Chondrocyte (in vitro differentiated cells): ENCODE results near the gene ZNF410. TPM values are rescaled to one million over a fixed set of nuclear protein-coding genes. Genes with fewer than 3 reads are reported as not detected.
"Not testable (repeated sequence)": the region's sequence is repeated elsewhere in the genome, so short reads cannot be mapped to it uniquely, and the experiment has no call there.

Source experiments
- DNase-seq: peaks from one replicate; pipeline ENCODE4 v3.0.0; 2021; ENCODE audit warnings: mixed read lengths, low spot score
- H3K27ac Mint-ChIP-seq: one replicate; pipeline ENCODE4 v1.8.0; 2021; ENCODE audit warnings: mild to moderate bottlenecking, moderate library complexity, mixed read lengths; ENCODE audit not compliant: unreplicated experiment
- H3K27me3 Mint-ChIP-seq: 2 replicates; pipeline ENCODE4 v1.8.0; 2021; ENCODE audit warnings: low read depth, mixed read lengths
- H3K36me3 Mint-ChIP-seq: 2 replicates; pipeline ENCODE4 v1.8.0; 2021; ENCODE audit warnings: low read depth, mixed read lengths
- H3K4me1 Mint-ChIP-seq: 2 replicates; pipeline ENCODE4 v1.8.0; 2021; ENCODE audit warnings: low read depth, mild to moderate bottlenecking, mixed read lengths
- H3K4me3 Mint-ChIP-seq: one replicate; pipeline ENCODE4 v1.8.0; 2021; ENCODE audit warnings: mild to moderate bottlenecking, moderate library complexity, mixed read lengths; ENCODE audit not compliant: unreplicated experiment
- H3K9me3 Mint-ChIP-seq: 2 replicates; pipeline ENCODE4 v1.8.0; 2021; ENCODE audit warnings: low read depth, mixed read lengths
- total RNA-seq: library from RNA; stranded (reverse); gene quantifications from 3 replicates; pipeline ENCODE4 v1.2.1, GENCODE V29; 2021
- TF ChIP-seq, protein P1 (sequence below): fragments of 200-600 bp; sonication (generic); IDR thresholded peaks from 2 replicates; pipeline ENCODE4 v1.5.0; 2021; ENCODE audit warnings: antibody characterized with exemption, mild to moderate bottlenecking, moderate library complexity

ZNF410 gene
- total RNA-seq, 1 donor from 2014 or later, result 34.8 TPM

DNA sequence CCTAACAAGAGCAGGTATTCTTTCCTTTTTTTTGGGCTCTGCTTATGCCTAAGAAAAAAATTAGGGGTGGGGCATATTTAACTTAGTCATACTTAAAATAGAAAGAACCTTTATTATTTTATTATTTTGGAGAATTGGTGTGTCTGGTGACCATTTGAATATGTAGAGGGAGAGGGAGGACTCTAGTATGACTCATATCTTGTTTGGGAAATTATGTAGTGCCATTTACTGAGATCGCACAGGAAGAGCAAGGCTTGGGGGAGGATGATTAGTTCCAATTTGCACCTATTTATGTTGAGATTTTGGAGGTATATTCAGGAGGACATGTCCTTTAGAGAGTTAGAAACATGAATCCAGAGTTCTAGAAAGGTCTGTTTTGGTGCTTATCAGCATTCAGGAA, 9.9 kb downstream of the ZNF410 start:
- no peak overlapping the region for H3K27ac Mint-ChIP-seq
- H3K36me3 Mint-ChIP-seq, result peaks cover 27% of the 10 kb centered on the region
- TF ChIP-seq, protein P1, sequence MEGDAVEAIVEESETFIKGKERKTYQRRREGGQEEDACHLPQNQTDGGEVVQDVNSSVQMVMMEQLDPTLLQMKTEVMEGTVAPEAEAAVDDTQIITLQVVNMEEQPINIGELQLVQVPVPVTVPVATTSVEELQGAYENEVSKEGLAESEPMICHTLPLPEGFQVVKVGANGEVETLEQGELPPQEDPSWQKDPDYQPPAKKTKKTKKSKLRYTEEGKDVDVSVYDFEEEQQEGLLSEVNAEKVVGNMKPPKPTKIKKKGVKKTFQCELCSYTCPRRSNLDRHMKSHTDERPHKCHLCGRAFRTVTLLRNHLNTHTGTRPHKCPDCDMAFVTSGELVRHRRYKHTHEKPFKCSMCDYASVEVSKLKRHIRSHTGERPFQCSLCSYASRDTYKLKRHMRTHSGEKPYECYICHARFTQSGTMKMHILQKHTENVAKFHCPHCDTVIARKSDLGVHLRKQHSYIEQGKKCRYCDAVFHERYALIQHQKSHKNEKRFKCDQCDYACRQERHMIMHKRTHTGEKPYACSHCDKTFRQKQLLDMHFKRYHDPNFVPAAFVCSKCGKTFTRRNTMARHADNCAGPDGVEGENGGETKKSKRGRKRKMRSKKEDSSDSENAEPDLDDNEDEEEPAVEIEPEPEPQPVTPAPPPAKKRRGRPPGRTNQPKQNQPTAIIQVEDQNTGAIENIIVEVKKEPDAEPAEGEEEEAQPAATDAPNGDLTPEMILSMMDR, result no peak
- no peaks in the 10 kb centered on the region for H3K4me1 Mint-ChIP-seq
- no peak for DNase-seq
- no peak overlapping the region for H3K4me3 Mint-ChIP-seq
- H3K9me3 Mint-ChIP-seq, result no peaks in the 10 kb centered on the region
- no peaks in the 10 kb centered on the region for H3K27me3 Mint-ChIP-seq

DNA sequence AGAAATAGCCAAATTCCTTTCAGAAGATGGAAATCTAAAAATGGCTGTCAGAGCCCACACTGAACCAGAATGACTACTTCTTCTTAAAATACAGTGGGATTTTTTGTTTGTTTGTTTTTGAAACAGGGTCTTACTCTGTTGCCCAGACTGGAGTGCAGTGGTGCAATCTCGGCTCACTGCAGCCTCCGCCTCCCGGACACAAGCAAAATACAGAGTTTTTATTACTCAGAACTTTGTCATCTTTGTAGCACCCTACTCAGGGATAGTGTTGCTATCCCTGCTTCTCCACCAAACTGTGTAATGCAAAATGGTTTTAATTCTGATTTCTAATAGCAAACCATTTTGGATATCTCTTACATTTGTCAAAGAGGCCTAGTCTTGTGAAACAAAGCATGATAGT, 16.4 kb downstream of the ZNF410 start:
- H3K36me3 Mint-ChIP-seq, result peaks cover 23% of the 10 kb centered on the region
- no peak for DNase-seq
- TF ChIP-seq, protein P1, result no peak
- no peak overlapping the region for H3K4me3 Mint-ChIP-seq
- H3K4me1 Mint-ChIP-seq, result no peaks in the 10 kb centered on the region
- no peaks in the 10 kb centered on the region for H3K27me3 Mint-ChIP-seq
- H3K27ac Mint-ChIP-seq, result peak overlapping the region; percentile 41
- no peaks in the 10 kb centered on the region for H3K9me3 Mint-ChIP-seq

DNA sequence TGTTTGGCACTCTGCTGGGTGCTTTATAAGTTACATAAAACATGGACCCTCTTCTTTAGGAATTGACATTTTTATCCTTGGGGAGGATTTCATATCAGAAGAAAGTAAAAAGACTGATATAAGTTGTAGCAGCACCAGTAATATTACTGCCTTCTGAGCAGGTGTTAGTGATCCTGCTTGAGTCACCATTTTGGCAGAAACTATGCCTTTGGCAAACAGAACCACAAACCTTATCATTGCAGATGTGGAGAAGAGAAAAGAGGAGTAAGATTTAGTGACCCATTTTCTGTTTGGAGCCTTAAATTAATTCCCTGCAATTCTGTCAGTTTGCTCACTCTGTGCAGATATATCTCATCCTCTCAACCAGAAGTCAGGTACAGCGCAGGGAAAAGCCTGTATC, 23.0 kb downstream of the ZNF410 start:
- peaks cover 42% of the 10 kb centered on the region for H3K36me3 Mint-ChIP-seq
- no peak for DNase-seq
- H3K27me3 Mint-ChIP-seq, result no peaks in the 10 kb centered on the region
- H3K4me3 Mint-ChIP-seq, result no peak overlapping the region
- H3K4me1 Mint-ChIP-seq, result peaks cover 23% of the 10 kb centered on the region
- no peaks in the 10 kb centered on the region for H3K9me3 Mint-ChIP-seq
- no peak overlapping the region for H3K27ac Mint-ChIP-seq
- TF ChIP-seq, protein P1, result no peak

DNA sequence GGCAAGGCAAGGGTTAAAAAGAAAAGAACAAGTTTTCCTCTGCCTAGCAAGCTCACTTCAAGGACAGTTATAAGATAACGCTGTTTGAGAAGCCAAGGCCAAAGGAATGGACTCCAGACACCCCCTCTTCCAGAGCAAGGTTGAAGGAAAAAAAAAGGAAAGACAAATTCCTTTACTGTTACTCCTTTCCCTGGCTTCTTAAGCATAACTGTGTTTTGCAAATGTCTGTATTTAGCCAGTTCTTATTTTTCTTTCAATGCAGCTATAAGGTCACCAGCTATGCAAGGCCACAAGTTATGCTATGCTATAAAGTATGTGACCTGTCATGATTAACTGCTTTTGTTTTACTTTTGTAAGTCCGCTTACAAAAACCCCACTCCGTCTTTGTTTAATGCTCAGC, 26.6 kb downstream of the ZNF410 start:
- Mint-ChIP-seq H3K4me1 (peaks cover 27% of the 10 kb centered on the region), H3K27ac (peak overlapping the region; percentile 87), H3K27me3 (no peaks in the 10 kb centered on the region), H3K36me3 (peaks cover 29% of the 10 kb centered on the region), H3K9me3 (no peaks in the 10 kb centered on the region), H3K4me3 (no peak overlapping the region)
- DNase-seq, result no peak
- TF ChIP-seq, protein P1, result no peak

DNA sequence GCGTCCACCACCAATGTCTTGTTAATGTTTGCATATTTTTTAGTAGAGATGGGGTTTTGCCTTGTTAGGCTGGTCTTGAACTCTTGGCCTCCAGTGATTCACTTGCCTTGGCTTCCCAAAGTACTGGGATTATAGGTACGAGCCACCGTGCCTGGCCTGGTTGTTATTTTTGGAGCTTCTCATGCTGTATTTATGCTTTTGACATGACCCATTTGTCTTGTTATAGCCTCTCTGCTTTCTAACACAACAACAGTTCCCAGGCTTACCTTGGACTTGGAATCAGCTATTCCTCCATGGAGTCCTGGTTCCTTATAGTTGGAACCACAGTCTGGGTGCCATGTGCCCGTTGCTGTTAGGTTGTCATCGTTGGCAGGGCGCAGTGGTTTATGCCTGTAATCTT, 29.7 kb downstream of the ZNF410 start:
- Mint-ChIP-seq H3K4me3 (no peak overlapping the region), H3K27me3 (no peaks in the 10 kb centered on the region), H3K36me3 (peaks cover 14% of the 10 kb centered on the region), H3K9me3 (no peaks in the 10 kb centered on the region), H3K4me1 (peaks cover 23% of the 10 kb centered on the region), H3K27ac (peak overlapping the region; percentile 5)
- no peak for DNase-seq
- TF ChIP-seq, protein P1, result no peak

DNA sequence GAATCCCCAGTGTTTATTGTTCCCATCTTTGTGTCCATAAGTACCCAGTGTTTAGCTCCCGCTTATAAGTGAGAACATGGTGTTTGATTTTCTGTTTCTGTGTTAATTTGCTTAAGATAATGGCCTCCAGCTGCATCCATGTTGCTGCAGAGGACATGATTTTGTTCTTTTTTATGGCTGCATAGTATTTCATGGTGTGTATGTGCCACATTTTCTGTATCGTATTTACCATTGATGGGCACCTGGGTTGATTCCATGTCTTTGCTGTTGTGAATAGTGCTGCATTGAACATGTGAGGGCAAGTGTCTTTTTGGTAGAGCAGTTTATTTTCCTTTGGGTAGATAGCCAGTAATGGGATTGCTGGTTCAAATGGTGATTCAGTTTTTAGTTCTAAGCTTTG, 32.8 kb downstream of the ZNF410 start:
- not testable (repeated sequence) for H3K27ac Mint-ChIP-seq

More for the DNA sequence above, 32.8 kb downstream of the ZNF410 start:
- H3K27me3 Mint-ChIP-seq, H3K4me3 Mint-ChIP-seq, H3K4me1 Mint-ChIP-seq, H3K9me3 Mint-ChIP-seq, DNase-seq: not testable (repeated sequence)
- peaks cover 26% of the 10 kb centered on the region for H3K36me3 Mint-ChIP-seq
